NT2/D1 (cell line): ENCODE results near the gene ATP10A.

ENCODE experiments used
- DNase-seq: peaks from one replicate; pipeline ENCODE4 v3.0.0-alpha.2; 2011; ENCODE audit warnings: low read depth, low spot score
- H3K27me3 ChIP-seq: 2 replicates; pipeline ENCODE4 v1.6.0; 2011; ENCODE audit warnings: mild to moderate bottlenecking; ENCODE audit not compliant: insufficient read length, insufficient read depth
- H3K36me3 ChIP-seq: 2 replicates; pipeline ENCODE4 v1.6.1; 2011; ENCODE audit warnings: mild to moderate bottlenecking, low read length, mixed read lengths; ENCODE audit not compliant: insufficient read depth, insufficient read length
- H3K4me1 ChIP-seq: 2 replicates; pipeline ENCODE4 v1.5.1; 2011; ENCODE audit not compliant: insufficient read depth, insufficient read length
- H3K4me3 ChIP-seq: 2 replicates; pipeline ENCODE4 v1.5.1; 2011; ENCODE audit warnings: low read depth; ENCODE audit not compliant: insufficient read length
- H3K9ac ChIP-seq: 2 replicates; pipeline ENCODE4 v1.6.0; 2011; ENCODE audit warnings: low read depth; ENCODE audit not compliant: insufficient read length
- H3K9me3 ChIP-seq: 2 replicates; pipeline ENCODE4 v1.5.1; 2011; ENCODE audit warnings: mild to moderate bottlenecking, low read length; ENCODE audit not compliant: insufficient read depth
- SUZ12 ChIP-seq: IDR thresholded peaks from 2 replicates; pipeline ENCODE4 v1.6.1; 2011; ENCODE audit not compliant: insufficient read length, insufficient read depth; ENCODE audit errors: extremely low read depth
- YY1 ChIP-seq: IDR thresholded peaks from 2 replicates; pipeline ENCODE4 v1.6.1; 2011; ENCODE audit not compliant: insufficient read length, insufficient read depth
- ZNF274 ChIP-seq: IDR thresholded peaks from 2 replicates; pipeline ENCODE4 v1.6.1; 2011; ENCODE audit warnings: mild to moderate bottlenecking, low read depth, low read length

ATP10A gene

GRCh38 chr15:25665913-25666312 lies 197.2 kb downstream of the ATP10A start:
- Histone ChIP-seq H3K36me3 (no peaks in the 10 kb centered on the region), H3K9ac (no peak overlapping the region), H3K4me1 (peaks cover 9% of the 10 kb centered on the region), H3K27me3 (no peaks in the 10 kb centered on the region), H3K4me3 (no peak overlapping the region), H3K9me3 (no peaks in the 10 kb centered on the region)
- no peak for DNase-seq
- TF ChIP-seq YY1 (no peak), ZNF274 (no peak), SUZ12 (no peak)

DNA sequence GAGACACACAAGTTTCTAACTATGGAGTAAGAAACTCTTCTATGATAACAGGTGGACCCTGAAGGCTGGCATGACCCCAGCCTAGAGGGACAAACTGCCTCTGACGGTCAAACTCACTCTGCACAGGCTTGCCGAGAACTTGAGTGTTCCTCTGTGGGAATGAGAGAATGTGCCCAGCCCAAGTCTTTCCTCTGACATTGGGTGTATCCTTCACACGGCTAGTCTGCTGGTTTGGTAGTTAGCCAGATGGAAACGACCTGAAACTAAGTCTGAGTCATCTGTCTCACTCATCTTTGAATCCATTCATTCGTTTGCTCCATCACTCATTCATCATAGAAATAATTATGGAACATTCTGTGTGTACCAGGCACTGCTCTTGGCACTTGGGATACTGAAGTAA lies 198.4 kb downstream of the ATP10A start:
- Histone ChIP-seq H3K36me3 (no peaks in the 10 kb centered on the region), H3K9ac (no peak overlapping the region), H3K9me3 (no peaks in the 10 kb centered on the region), H3K27me3 (no peaks in the 10 kb centered on the region), H3K4me1 (peaks cover 11% of the 10 kb centered on the region), H3K4me3 (no peak overlapping the region)
- DNase-seq = no peak
- no peak for TF ChIP-seq YY1
- no peak for TF ChIP-seq ZNF274
- no peak for TF ChIP-seq SUZ12

DNA sequence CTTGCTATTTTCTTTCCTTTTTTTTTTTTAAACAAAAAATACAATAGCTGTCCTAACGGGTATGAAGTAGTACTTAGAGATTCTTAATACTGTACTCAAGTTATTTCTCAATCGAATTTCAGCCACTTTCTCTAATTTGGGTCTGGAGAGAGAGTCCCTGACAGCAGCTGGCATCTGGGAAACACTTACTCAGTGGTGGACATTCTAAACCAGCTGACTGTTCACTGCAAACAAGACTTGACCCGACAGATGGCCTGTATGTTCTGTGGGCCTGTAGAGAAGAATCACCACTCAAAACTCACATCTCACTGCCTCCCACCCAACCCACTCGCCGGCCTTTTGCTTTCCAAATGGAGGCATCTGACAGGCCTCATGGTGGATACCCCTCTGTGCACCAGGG lies 199.6 kb downstream of the ATP10A start:
- TF ChIP-seq ZNF274 (no peak), SUZ12 (no peak), YY1 (no peak)
- no peak for DNase-seq
- no peak overlapping the region for H3K4me3 ChIP-seq
- H3K9ac ChIP-seq = no peak overlapping the region
- no peaks in the 10 kb centered on the region for H3K36me3 ChIP-seq
- H3K27me3 ChIP-seq = no peaks in the 10 kb centered on the region
- peaks cover 9% of the 10 kb centered on the region for H3K4me1 ChIP-seq
- H3K9me3 ChIP-seq = no peaks in the 10 kb centered on the region

DNA sequence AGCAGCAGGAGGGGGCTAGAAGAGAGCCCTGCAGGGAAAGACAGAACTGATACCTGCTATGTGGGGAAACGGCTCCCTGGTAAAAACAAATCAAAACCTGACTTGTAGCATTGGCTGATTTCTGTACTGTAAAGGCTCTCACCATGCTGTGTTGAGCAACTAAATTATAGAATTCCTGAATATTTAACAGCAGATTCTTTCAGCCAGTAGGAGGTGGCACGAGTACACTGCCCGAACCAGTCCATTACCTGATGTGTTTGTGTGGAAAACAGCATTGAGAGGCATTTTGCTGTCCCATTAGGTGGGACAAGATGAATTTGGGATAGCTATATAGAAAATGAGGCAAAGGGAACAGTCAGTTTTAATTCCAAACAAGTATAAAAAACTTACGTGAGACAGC lies 201.2 kb downstream of the ATP10A start:
- TF ChIP-seq SUZ12 (no peak), YY1 (no peak), ZNF274 (no peak)
- H3K27me3 ChIP-seq = no peaks in the 10 kb centered on the region
- no peaks in the 10 kb centered on the region for H3K36me3 ChIP-seq
- H3K4me3 ChIP-seq = no peak overlapping the region
- no peaks in the 10 kb centered on the region for H3K9me3 ChIP-seq
- H3K9ac ChIP-seq = no peak overlapping the region
- peaks cover 7% of the 10 kb centered on the region for H3K4me1 ChIP-seq
- no peak for DNase-seq

GRCh38 chr15:25659251-25659650 lies 203.9 kb downstream of the ATP10A start:
- H3K36me3 ChIP-seq = no peaks in the 10 kb centered on the region
- DNase-seq = no peak
- no peaks in the 10 kb centered on the region for H3K27me3 ChIP-seq
- peaks cover 7% of the 10 kb centered on the region for H3K4me1 ChIP-seq
- no peak for TF ChIP-seq YY1
- TF ChIP-seq ZNF274 = no peak
- TF ChIP-seq SUZ12 = no peak
- no peak overlapping the region for H3K9ac ChIP-seq
- H3K9me3 ChIP-seq = no peaks in the 10 kb centered on the region
- no peak overlapping the region for H3K4me3 ChIP-seq

GRCh38 chr15:25658560-25658959 lies 204.6 kb downstream of the ATP10A start:
- Histone ChIP-seq H3K27me3 (no peaks in the 10 kb centered on the region), H3K9me3 (no peaks in the 10 kb centered on the region), H3K36me3 (no peaks in the 10 kb centered on the region), H3K9ac (no peak overlapping the region), H3K4me1 (peaks cover 7% of the 10 kb centered on the region), H3K4me3 (no peak overlapping the region)
- TF ChIP-seq YY1 = no peak
- no peak for TF ChIP-seq ZNF274
- no peak for TF ChIP-seq SUZ12
- DNase-seq = no peak

DNA sequence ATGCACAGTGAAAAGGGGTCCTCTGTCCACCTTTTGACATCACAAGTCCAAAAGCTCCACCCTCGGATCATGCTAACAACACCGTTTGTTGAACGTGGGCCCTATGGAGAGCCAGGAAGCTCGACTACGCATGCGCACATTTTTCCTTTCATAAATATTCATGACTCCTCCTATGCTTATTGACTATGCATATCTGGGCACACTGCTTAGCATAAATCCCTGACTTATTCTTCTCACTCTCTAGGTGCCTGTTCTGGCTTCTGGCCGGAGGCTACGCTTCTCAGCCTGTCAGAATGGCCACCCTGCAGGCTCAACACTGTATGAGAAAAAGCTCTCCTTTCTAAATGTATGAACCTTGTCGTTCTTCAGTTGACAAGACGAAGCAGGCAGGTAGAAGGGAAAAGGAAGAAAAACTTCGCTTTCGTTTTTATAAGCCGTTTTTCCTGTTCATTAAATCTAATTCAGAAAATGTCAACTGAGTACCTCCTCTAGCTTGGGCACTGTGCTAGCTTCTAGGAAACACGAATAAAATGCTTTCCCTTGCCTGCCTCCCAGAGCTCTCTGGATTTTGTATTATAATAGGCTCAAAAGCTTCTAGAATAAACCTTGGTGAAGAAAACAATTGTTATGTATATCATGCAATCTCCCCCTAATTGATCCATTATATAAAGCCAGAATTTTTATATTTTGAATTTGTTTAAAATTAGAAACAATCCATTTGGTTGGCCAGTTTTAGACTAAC lies 207.7 kb downstream of the ATP10A start:
- no peaks in the 10 kb centered on the region for H3K9me3 ChIP-seq
- H3K4me3 ChIP-seq = no peak overlapping the region
- no peak overlapping the region for H3K9ac ChIP-seq
- peaks cover 5% of the 10 kb centered on the region for H3K4me1 ChIP-seq
- TF ChIP-seq SUZ12 = no peak
- TF ChIP-seq YY1 = no peak
- no peak for TF ChIP-seq ZNF274
- H3K36me3 ChIP-seq = no peaks in the 10 kb centered on the region
- no peak for DNase-seq
- H3K27me3 ChIP-seq = no peaks in the 10 kb centered on the region
